PFSK-1 (cell line): Measurements from ENCODE around the gene DGCR8.

ENCODE experiments used
- FOXP2 ChIP-seq: optimal IDR thresholded peaks from 2 replicates; pipeline ENCODE3; 2011; ENCODE audit warnings: borderline replicate concordance, control low read depth, inconsistent platforms; ENCODE audit not compliant: insufficient read depth; ENCODE audit errors: extremely low read length, extremely low read depth
- POLR2AphosphoS5 ChIP-seq: IDR thresholded peaks from 2 replicates; pipeline ENCODE4 v1.6.1; 2012; ENCODE audit warnings: low read depth, mild to moderate bottlenecking, control low read depth, low read length, moderate library complexity
- SIN3A ChIP-seq: IDR thresholded peaks from 2 replicates; pipeline ENCODE4 v1.6.1; 2012; ENCODE audit warnings: mild to moderate bottlenecking, low read length, moderate library complexity, borderline replicate concordance; ENCODE audit not compliant: insufficient read depth
- TAF1 ChIP-seq: IDR thresholded peaks from 2 replicates; pipeline ENCODE4 v1.6.1; 2012; ENCODE audit warnings: low read length, control low read depth, borderline replicate concordance; ENCODE audit not compliant: insufficient read depth
- TF ChIP-seq, protein P1 (sequence below), 2 experiments: IDR thresholded peaks; 2 replicates each; pipeline versions ENCODE4 v1.6.1 to v1.8.0; 2011 to 2012; ENCODE audit warnings: low read depth in 2 of 2, low read length in 2 of 2, control low read depth in 1 of 2, inconsistent platforms in 1 of 2, mild to moderate bottlenecking in 1 of 2, moderate library complexity in 1 of 2; ENCODE audit not compliant: insufficient read depth in 1 of 2

Gene DGCR8

DNA sequence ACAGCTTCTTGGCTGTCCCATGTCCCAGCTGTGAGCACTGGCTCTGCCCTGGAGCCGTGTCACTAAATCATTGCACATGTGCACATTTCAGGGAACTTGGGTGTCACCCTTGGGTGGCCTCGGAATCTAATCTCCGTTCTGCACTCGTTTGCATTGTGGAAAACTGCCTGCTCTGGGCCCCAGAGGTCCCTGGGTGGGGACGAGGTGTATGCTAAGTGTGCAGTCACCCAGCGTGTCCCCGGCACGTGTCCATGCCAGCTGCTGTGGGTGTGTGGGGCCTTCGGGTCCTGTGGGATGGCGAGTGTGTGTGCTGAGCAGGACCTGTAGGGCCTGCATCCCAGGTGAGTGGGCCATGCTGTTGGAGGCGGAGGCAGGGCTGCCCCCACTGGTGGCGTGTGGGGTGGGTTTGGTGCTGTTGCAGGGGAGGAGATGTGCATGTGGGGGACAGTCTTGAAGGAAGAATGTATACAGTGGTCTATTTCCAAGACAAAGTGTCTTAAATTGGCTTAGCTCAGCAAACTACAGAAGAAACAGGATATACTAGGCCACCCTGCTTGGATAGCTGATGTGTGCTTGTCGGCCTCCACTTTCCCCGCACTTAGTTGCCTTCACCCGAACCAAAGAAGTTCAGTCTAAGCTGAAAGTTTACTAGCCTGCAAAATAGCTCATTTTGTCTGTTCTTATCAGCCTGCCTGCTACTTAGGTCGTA lies 44.5 kb upstream of the DGCR8 start:
- TF ChIP-seq SIN3A: no peak
- TF ChIP-seq, protein P1, sequence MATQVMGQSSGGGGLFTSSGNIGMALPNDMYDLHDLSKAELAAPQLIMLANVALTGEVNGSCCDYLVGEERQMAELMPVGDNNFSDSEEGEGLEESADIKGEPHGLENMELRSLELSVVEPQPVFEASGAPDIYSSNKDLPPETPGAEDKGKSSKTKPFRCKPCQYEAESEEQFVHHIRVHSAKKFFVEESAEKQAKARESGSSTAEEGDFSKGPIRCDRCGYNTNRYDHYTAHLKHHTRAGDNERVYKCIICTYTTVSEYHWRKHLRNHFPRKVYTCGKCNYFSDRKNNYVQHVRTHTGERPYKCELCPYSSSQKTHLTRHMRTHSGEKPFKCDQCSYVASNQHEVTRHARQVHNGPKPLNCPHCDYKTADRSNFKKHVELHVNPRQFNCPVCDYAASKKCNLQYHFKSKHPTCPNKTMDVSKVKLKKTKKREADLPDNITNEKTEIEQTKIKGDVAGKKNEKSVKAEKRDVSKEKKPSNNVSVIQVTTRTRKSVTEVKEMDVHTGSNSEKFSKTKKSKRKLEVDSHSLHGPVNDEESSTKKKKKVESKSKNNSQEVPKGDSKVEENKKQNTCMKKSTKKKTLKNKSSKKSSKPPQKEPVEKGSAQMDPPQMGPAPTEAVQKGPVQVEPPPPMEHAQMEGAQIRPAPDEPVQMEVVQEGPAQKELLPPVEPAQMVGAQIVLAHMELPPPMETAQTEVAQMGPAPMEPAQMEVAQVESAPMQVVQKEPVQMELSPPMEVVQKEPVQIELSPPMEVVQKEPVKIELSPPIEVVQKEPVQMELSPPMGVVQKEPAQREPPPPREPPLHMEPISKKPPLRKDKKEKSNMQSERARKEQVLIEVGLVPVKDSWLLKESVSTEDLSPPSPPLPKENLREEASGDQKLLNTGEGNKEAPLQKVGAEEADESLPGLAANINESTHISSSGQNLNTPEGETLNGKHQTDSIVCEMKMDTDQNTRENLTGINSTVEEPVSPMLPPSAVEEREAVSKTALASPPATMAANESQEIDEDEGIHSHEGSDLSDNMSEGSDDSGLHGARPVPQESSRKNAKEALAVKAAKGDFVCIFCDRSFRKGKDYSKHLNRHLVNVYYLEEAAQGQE (IDR thresholded peaks at IDR 0.05; ENCODE audit: insufficient read depth in 1 of 2, low read depth in 2 of 2, low read length in 2 of 2): no peak
- TF ChIP-seq TAF1: no peak
- no peak for TF ChIP-seq POLR2AphosphoS5
- no peak for TF ChIP-seq FOXP2

DNA sequence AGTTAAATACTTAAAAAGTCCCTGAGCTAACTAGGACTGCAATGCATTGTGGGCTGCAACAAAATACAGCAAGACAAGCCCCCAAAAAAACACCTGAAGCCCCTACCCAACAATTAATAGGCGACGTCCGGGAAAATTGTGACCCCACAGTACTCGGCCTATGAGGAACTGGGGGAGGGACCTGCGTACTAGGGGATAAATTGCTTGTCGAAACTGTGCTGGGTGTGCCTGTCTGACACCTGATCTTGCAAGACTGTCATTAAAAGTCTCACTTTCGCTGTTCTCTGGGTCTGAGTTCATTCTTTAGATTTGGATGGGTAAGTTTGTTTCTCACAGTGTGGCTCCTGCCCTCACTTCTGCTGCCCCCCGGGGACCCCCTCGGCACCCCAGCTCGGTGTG lies 44.0 kb upstream of the DGCR8 start:
- TF ChIP-seq TAF1: no peak
- no peak for TF ChIP-seq SIN3A
- TF ChIP-seq FOXP2: no peak
- TF ChIP-seq, protein P1 (IDR thresholded peaks at IDR 0.05; ENCODE audit: insufficient read depth in 1 of 2, low read depth in 2 of 2, low read length in 2 of 2): no peak
- no peak for TF ChIP-seq POLR2AphosphoS5

GRCh38 chr22:20036535-20037392 lies 43.3 kb upstream of the DGCR8 start:
- TF ChIP-seq SIN3A: no peak
- TF ChIP-seq TAF1: no peak
- TF ChIP-seq, protein P1 (IDR thresholded peaks at IDR 0.05; ENCODE audit: insufficient read depth in 1 of 2, low read depth in 2 of 2, low read length in 2 of 2): no peak
- no peak for TF ChIP-seq POLR2AphosphoS5

- no peak for TF ChIP-seq FOXP2
- no peak for TF ChIP-seq SIN3A
- TF ChIP-seq POLR2AphosphoS5: no peak
- TF ChIP-seq, protein P1 (IDR thresholded peaks at IDR 0.05; ENCODE audit: insufficient read depth in 1 of 2, low read depth in 2 of 2, low read length in 2 of 2): no peak
- TF ChIP-seq TAF1: no peak
Measured at GRCh38 chr22:20037419-20037818, 42.6 kb upstream of the DGCR8 start.
